ENCODE data around the gene LYRM2.

LYRM2 gene

DNA sequence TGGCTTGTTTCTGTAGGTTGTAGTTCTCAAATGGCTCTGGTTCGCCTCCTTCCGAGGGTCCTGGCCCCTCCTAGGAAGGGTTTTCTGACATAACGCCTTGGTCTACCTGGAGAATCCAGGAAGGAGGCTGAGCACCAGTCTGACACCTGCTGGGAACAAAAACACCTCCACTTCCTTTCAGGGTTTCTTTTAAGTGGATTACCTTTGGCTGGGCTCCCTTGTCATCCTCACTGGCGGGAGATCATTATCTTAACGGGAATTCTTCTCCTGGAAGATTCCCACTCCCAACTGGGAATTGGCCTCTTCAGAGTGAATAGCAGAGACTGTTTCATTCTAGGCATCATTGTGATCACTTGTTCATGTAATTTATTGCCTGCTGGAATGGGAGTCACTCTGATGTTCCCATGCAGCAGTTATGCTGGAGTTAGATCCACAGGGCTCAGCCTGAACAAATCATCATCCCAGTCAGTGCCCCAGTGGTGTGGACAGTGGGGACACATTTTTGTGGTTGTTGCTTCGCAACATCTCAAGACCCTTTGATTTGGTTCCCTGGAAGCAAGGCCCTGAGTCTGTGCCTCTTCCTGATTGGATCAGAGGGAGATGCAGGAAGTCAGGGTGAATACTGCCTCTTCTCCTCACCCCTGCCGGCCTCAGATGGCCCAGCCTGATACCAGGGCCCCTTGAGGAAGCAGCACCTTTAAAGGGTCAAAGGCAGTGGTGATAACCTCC lies 49.1 kb downstream of the LYRM2 start:
- DNase-seq: no peak

DNA sequence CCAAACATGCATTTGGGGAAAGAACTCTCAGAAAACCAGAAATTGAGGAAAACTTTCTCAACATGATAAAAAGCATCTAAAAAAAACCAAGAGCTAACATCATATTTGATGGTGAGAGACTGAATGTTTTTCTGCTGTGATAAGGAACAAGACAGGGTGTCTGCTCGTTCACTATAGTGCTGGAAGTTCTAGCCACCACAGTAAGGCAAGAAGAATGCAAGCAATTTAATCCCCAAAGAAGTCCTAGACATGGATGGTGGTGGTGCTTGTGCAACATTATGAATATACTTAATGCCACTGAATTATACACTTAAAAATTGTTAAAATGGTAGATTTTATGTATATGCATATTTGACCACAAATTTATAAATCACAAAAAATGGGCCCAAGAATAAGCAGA lies 53.4 kb downstream of the LYRM2 start:
- DNase-seq: no peak

DNA sequence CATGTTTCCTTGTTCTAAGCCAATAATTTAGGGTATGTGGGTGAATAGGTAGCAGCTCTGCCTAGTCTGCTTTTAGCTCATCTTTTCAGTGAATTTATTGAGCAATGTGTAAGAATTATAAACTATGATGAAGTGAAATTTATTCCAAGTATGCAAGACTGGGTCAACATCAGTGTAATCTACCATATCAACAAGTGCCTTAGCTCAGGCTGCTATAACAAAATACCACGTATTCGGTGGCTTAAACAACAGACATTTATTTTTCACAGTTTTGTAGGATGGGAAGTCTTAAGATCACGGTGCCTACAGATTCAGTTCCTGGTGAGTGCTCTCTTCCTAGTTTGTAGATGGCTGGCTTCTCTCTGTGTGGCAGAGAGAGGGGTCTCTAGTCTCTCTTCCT lies 54.0 kb downstream of the LYRM2 start:
- no peak for DNase-seq

DNA sequence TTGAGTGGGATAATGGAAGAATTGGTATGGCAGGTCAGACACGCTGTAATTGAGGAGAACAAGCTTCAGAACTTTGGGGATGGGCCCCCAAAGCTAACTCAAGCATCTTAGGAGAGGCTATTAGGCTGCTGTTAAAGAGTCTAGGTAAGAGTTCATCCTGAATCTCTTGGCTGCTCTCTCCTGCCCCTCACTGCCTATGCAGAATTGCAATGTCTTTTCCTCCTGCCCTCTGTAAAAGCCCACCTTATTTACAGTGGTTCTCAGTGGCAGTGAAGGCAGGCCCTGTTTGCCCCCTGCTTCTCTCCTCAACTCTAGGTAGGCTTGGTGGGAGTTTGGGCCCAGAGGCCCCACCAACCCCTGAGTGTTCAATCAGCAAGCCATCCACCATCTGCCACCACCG lies 55.0 kb downstream of the LYRM2 start:
- DNase-seq: no peak

DNA sequence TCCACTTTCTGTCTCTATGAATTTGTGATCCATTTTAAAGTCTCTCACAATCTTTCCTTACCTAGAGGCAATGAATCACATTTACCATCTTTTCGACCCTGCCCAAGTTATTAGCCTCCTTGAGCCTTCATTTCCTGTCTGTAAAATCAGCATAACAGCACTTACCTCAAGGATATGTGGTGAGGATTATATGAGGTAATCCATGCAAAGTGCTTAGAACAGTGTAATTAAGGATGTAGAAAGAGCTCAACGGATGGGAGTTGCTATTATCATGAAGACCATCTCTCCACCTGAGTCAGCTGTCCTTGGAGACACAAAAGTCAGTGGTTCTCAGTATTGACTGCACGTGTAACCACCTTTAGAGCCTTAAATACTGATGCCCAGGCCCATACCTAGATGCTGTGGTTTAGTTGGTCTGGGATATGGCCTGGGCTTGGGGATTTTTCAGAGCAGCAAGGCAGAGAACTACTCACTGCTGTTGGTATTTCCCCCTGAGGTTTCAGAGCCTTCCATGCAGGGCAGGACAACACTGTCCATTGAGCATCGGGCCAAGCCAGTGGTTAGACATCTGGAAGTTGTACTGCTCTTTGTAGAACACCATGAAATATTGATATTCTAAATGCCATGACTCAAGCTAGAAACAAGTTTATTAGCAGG lies 55.8 kb downstream of the LYRM2 start:
- no peak for DNase-seq

DNA sequence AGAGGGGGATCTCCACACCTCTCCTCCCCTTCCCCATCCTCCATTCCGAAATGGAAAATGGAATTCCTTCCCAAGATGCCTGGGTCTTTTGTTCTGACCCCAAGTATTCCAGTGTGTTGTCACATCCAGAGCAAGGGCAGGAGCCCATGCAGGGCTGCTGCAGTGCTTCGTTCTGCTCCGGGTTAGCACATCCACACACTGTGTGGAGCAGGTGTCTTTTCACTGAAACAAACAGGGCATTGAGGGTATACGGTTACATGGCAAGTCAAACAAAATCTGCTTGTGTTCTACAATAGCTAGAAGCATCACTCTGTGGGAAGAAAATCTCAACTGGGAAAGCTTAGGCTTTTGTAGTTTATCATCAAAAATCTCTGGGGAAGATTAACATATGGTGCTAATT lies 56.9 kb downstream of the LYRM2 start:
- peak; percentile 53 for DNase-seq

DNA sequence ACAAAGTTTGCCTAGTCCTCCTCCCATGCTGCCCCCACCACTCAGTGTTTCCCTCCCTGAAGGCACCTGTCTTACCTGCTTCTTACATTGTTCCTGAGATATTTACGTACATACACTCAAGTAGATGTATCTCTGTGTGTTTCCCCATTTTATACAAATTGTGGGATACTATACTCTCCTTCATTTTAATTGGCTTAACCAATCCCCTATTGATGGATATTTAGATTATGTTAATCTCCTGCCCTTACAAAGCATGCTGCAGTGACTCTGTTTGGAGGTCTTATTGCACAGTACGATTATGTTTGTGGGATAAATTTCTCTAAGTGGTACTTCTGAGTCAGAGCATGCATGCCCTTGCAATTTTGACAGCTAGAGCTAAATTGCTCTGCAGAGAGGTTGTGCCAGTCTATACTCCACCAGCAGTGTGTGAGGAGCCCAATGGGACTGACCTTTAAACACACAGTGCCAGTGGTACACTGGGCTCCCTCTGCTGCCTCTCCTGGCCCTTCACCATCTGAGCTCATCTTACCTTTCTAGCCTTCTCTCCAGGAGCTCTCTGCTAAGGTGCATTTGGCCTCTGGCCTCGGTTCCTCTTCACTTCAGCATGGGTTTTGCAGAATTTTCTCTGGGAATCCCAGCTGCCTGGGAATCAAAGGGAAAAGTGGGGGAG lies 57.4 kb downstream of the LYRM2 start:
- DNase-seq: no peak

DNA sequence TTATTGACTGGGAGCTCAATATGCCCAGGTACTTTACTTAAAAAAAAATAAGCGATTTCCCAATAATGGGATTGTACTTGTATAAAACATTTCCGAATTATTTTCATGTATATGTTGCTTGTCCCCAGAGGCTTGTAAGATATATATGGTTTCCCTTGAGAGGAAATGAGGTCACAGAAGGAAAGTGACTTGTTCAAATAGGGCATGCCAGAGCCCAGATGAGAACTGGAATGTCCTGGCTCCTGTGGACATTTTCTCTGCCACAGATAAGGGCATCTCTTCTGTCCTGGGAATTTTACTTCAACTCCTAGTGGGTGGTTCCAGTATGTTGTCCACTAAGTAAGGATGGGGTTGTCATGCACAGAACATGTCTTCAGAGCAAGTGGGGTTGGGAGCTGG lies 63.0 kb downstream of the LYRM2 start:
- no peak for DNase-seq

DNA sequence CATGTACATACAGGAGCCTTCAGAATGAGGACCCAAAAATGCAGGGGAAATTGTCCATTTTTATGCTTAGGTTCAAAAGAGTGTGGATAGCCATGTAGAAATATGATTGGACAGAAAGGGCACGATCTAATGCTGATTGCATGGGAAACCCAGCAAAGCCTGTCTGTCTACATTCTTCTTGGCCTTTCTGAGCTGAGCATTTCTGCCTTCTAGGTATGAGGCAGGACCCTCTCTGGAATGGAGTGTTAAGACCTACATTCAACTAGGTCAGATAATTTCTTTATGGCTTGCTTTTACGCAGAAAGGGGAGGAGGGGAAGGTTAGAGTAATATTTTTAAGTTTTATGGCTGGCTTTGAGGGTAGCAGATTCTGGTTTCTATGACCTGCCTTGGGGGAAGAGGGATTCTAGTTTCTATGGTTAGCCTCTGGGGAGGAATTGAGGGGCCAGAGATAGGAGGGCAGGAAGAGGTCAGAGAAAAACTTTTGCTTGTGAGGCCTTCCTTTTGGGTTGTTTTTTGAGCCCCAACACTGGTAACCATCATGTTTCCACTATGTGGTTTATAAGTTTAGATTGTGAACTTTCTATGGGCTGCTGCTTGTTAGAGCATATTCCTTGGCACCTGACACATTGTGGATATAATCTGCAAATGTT lies 63.5 kb downstream of the LYRM2 start:
- DNase-seq: no peak

DNA sequence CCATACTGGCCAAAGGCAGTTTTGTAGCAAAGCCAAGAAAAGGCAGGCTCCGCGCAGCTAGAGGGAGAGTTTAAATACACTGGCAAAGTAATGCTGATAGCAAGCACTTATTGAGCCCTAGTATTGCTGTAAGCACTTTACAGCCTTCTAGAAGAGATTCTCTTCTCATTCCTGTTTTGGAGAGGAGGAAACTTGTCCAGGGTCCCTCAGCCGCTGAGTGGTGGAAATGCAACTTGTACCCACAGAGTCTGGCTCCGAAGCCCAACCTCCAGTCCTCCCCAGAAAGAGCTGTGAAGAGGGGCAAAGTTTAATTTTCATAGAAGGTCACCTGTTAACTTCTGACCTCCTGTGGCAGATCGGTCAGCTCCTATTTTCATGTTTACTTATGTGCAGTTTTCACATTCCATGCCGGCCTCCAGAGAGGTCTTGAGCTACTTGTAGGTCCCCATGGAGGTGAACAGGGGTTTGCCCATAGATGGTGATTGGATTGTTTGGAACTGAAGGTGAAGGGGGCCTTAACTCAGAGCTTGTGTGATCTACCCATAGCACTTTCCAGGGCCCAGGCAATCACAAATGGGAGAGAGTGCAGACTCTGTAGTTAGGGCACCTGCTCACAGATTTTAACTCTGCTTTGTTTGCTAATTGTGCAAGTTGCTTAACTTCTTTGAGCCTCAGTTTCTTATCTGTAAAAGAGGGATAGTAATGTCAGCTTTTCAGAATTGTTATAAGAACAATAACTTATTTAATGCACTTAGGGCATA lies 70.7 kb downstream of the LYRM2 start:
- no peak for DNase-seq

DNA sequence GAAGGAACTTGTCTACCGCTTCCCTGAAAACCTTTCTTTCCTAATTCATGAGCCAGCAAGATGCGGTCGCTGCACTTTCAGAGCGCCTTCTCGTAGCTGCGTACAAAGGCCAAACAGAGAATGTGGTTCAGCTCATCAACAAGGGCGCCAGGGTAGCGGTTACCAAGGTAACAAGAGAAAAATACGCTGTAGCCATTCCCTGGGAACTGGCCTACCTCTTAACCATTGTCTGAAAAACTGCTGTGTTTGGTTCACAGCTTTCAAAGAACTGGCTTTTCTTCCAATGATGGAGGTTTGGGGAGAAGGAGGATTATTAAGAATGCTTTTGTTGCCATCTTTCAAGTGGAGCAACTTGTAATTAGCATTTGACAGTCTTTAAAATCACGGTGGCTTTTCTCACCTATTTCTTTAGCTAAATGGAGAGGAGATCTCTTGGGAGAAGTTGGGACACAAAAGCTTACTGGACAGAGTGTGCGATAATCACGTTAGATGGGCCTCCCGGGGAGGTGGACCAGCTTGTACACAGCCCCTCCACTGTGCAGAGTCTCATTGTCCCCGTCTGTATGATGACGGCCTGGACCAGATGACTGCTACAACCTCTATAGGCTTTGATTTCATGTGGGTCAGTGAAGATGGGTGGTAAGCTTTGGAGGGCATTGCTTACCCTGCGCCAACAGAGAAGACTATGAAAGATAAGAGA lies 71.5 kb downstream of the LYRM2 start:
- DNase-seq: peak; percentile 82

DNA sequence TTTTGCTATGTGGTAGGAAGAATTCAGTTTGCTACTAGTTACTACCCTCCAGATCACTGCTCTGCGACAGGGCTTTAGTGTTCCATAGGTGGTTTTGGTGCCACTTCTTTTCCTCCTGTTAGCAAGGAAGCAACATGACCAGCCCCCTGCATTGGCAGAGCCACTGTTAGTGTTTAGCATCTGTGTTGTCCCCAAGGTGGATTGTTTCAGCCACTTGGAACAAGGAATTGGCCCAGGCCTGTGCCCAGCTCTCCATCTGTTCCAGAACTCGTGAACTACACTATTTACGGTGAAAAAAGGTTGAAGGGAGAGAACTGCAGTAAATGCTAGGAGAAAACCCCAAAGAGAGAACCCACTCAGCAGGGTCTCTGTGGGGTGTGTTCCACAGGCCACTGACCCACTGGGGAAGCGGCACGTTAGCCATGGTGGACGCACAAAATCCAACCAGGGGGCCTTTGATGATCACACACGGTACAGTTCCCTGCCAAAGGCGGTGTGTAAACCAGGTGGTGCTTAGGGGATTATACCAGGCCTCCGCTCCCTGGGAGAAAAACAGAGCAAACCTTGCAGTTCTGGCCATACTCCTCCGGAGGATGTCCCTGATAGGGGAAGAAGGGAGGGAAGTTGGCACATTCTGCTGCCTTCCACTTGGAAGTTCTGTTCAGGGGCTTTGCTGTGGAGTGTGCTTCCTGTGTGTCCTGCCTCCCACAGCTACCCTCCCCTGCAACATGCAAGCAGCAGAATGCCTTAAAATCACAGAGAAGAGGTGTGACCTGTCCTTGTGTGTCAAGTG lies 72.3 kb downstream of the LYRM2 start:
- DNase-seq: no peak

DNA sequence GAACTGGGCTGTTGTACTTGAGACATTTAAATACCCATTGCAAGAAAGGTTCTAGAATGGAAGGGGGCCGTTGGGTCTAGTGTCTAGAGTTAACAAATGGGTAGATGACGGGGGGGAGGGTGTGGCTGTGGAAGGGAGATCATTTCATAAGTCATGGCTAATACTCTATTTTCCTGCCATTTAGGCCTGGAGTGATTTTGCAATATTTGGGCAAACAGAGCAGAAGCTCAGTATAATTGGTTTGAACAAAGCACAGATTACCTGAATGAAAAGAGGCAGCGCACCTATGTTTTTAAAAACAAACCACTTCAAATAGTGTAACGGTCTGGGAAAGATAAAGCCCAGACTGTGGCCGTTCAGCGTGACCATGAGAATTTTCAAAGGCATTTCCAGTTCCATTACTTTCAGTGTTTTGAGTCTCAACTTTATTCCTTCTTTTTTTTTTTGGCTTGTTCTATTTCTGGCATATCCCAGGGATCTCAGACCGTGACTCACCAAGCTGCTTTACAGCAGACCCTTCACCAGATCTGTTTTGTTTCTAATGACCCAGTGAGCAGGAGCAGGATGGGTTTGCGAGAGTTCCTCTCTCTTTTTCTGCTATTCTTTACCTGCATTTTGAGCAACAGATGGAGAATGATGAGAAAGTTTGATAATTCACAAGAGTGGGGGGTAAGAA lies 73.7 kb downstream of the LYRM2 start:
- DNase-seq: peak; percentile 72

DNA sequence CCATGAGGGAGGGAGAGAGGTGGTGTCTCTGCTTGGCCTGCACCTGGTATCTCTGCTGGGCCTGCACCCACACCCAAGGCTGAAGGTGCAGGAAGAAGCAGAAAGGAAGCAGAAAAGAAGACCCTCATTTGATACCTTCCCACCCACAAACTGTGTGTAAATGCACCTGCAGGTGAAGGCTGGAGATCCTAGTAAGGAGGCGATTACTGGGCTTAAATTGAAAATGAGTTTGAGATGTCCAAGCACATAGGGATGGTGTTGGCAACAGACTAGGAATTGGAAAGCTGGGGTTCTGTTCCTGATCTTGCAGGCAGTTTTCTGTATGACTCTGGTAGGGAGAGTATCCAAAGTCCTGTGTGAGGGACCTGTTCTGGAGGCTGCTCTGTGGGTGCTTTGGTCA lies 74.7 kb downstream of the LYRM2 start:
- no peak for DNase-seq

DNA sequence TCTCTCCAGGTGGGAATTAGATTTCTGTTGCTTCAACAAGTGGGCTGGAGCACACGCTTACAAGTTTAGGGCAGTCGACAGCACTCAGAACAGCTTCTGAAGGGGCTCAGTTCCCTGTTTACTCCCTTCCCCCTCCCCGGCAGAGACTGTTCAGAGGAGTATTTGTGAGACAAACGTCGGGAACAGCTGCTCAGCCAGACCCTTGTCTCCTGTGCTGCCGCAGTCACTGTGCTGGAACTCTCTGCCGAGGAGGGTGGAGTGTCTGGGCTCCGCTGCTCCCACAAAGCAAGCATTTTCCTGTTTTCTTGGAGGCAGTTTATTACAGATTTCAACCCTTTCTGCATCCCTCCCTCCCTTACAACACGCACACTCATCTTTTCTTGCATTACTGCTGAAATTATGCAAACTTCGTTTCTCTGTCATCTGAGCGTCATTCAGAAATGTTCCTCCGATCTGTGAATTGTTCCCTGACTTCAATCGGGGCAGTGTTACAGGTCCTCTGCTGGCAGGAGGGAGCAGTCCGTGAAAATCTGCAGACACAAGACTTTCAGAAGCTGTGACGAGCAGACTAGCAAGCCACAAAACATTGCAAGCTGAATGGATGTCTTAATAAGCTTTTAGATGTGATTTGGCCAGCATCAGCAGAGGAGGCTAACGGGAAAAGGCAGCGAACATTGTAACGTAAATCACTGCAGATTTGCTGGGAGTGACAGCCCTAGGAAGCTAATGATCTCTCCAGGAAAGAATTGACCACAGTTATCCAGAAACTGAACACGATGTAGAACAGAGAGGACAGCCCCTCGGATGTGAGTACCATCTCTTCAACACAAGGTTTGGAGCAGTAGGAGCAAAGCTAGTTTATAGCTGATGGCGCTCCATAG lies 76.2 kb downstream of the LYRM2 start:
- DNase-seq: no peak

DNA sequence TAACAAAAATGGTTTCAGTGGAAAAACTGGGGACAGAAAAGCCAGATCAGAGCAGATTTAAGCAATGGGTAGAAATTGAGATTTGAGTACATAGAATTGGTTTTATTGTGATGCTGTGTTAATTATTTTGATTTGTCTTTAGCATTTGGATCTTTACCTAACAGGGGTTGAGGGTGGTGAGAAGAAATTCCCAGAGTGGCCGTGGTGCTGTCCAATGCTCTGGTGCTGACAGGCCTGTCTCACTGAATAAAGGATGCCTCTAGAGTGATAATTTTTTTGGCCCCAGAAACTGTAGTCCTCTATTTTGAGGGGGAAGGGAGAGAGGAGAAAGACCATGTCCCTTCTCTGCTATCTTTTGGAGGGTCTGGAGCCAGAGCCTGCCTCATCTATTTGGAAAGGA lies 79.1 kb downstream of the LYRM2 start:
- DNase-seq: no peak

DNA sequence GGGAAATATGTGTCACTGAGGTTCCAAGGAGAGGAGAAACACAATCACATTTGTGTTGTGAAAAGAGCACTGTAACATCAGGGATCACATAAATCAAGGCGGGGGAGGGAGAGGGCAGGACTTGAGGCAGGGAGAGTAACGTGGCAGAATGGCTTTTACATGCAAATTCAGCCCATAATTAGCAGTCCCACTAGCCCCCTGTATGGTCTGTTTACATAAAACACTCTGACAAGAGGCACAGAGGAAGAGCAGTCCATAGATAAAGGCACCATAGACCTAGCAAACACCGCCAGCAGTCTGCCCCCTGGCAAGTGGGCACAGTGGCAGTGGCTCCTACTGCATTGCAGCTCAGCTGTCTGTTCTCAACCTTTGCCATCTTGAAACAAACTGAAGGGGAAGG lies 82.7 kb downstream of the LYRM2 start:
- peak; percentile 66 for DNase-seq

DNA sequence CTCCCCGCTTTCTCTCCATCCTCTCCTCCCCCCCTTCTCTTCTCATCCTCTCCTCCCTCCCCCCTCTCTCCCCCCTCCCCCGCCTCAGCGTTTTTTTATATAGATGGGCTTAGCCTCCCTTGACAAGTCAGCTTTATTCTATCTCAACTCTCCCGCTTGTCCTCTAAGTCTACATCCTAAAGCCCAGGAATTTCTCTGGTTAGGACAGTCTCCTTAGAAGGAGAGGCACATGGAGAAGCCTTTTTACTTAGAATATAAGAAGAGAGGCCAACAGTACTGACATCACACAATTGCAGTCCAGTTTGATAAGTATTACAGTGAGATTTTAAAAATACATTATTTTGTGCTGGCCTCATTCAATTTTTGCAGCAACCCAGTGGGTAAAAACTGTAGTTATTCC lies 83.5 kb downstream of the LYRM2 start:
- no peak for DNase-seq

DNA sequence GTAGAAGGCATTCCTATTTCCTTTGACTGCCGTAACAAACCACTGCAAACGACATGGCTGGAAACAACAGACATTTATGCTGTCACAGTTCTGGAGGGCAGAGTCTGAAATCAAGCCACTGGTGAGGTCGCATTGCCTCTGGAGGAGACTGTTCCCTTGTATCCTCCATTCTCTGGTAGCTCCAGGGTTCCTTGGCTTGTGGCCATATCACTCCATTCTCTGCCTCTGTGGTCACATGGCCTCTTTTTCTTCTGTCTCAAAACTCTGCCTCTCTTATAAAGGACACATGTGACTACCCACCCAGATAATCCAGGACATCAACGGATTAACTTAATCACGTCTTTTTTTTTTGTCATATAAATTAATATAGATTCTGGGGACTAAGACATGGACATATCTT lies 84.4 kb downstream of the LYRM2 start:
- DNase-seq: no peak

DNA sequence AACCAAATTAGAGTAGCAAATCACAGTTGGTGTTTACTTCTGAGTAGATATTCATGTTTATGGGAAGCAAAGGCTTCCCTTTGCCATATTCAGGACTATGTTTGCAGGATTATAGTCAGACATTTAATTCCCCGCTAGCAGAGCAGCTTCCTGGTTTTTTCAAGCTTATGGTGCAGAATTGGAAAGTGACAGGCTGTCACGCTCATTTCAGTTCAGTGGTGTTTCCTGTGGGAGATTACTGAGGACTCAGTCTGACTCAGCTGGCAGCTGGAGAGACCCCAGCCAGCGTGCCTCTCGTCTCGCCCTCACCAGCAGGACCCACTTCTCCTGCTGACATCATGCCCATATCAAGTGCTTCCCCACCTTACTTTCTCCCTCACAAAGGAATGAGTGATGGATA lies 85.1 kb downstream of the LYRM2 start:
- no peak for DNase-seq

All from NCI-H748 treated with DMSO at 0.1 percent for 48 hours (cell line).